Activated T-cell treated with anti-CD3 and anti-CD28 coated beads for 1 hour (primary cell): ENCODE results near the gene LMNB1.
"Not testable (repeated sequence)": the region's sequence is repeated elsewhere in the genome, so short reads cannot be mapped to it uniquely, and the experiment has no call there.

Experiments used
- DNase-seq: peaks from one replicate; pipeline ENCODE4 v3.0.0-alpha.2; 2020; ENCODE audit warnings: low read depth

LMNB1 gene

DNA sequence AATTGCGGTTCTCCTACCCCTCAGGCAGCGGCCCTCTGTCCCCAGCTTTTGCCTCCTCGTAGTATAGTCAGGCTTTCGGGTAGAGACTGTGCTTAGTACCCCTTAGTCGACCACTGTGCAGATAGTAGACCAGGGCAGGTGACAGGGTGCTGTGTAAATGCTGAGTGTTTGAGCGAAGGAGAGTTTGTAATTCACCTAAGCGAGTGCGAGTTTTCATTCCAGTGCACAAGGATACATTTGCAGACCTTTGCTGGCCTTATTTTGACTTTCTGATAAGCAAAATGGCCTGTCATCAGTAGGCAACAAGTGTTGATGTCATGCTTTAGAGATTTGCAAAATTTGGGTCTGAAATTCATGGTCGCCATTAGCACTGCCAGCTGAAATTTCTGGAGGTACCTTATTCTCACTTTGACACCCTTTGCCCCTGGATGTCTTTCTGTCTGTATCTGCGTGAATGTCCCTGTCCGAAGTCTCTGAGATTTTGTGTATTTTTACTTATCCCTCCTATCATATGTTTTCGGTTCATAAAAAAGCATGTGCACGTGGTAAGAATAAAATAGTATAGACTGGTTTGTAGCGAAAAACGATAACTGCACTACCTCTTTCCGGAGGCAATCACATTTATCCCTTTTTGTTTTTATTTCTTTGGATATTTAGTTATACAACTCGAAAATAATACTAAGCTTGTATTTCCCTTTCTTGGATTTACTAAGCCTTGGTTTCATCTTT, 1.9 kb downstream of the LMNB1 start:
- no peak for DNase-seq

DNA sequence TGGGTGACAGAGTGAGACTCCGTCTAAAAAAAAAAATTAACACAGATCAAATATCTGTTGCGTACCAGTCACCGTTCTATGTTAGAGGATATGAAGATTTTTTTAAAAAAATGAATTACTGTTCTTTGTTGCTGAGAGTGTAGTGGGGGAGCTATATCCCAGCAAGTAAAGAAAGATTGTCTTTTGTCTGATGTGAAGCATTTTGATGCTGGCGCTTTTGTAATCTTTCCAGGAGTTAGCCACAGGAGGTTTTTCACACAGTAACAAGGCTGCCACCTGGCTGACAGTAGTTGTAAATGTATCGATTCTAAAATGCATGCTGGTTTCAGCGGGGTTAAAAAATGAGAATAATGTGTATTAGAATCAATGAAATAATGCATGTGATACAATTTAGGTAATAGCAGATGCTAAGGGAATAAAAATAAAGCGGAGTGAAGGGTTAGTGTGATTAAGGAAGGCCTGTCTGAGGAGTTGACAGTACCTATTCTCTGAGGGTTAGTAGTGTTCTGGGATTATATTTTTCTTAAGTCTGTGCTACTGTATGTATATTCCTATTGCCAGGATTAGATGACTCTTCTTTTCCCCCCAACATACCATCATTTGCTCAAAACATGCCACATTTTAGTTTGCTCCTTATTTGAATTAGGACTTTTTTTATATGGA, 3.4 kb downstream of the LMNB1 start:
- peak; percentile 26 for DNase-seq

DNA sequence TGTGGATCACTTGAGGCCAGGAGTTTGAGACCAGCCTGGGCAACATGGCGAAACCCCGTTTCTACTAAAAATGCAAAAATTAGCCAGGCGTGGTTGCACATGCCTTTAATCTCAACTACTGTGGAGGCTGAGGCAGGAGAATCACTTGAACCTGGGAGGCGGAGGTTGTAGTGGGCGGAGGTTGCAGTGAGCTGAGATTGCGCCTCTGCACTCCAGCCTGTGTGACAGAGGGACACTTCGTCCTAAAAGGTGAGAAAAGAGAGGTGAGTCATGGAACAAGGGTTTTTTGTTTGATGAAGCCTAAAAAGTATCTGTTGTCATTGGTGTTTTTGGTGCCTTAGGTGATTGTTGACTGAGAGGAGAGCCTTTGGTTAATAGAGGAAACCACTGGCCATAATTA, 11.5 kb downstream of the LMNB1 start:
- not testable (repeated sequence) for DNase-seq

DNA sequence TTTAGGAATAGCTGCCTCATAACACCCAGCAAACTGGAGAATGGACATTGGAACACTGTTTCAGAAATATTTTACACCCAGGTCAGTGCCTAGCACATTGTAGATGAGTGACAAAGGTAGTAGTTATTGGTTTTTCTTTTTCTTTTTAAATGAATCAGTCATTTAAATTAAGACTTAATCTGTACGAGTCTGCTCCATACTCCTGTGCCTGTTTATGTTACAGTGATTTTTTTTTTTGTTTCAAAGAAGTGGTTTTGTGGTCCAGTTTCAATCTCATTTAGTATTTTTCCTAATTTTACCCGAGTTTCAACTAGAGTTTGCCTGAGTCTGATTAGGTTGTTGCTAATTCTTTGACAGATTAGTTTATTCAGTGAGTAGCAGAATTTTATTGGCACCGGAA, 16.2 kb downstream of the LMNB1 start:
- DNase-seq: no peak

DNA sequence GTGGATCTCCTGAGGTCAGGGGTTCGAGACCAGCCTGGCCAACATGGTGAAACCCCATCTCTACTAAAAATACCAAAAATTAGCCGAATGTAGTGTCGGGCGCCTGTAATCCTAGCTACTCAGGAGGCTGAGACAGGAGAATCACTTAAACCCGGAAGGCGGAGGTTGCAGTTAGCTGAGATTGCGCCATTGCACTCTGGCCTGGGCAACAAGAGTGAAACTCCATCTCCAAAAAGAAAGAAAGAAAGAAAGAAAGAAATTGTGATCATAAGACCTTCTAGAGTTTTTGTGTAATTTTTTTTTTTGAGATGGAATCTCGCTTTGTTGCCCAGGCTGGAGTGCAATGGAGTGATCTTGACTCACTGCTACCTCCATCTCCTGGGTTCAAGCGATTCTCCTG, 16.7 kb downstream of the LMNB1 start:
- DNase-seq: not testable (repeated sequence)

DNA sequence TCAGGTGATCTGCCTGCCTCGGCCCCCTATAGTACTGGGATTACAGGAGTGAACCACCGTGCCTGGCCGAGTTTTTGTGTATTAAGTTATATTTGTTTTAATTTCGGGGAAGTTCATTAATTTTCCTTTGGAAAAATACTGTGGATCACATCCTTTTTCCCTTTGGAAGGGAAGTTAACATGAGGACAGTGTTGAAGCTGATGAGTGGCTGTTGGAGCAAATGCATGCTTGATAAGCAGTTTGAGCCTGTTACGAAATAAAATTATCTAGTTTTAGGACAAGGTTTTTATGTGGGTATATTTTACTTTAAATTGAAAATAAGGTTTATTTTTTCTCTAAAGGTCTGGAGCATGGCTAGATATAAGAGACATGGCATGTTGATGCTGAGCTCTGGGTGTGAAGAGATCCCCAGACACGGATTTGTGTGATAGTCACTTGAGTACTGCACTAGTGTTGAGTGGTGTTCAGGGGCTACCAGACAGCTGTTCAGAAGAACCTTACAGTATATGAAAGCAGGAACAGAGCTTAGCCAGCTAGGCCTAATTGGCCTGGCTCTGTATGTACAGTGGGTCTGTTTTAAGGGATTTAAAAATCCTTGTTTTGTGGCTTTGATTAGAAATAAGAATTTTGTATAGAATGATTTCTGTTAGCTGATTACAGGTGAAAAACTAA, 17.4 kb downstream of the LMNB1 start:
- DNase-seq: no peak

DNA sequence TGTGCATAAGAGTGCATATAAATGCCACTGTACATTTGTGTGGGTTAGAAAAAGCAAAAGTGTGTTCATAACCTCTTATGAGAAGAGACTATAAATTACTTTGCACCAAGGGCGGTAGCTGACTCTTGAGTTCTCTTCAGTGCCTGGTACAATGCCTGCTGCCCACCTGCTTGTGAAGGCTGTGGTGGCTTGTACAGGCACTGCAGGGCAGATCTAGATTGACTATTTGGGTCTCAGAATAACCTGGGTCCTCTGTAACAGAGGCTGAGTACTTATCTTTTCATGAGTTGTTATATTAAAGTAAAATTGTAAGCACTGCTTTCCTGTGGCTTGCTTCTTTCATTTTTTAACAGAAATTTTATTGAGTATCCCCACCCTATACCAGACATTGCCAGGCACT, 22.8 kb downstream of the LMNB1 start:
- no peak for DNase-seq

DNA sequence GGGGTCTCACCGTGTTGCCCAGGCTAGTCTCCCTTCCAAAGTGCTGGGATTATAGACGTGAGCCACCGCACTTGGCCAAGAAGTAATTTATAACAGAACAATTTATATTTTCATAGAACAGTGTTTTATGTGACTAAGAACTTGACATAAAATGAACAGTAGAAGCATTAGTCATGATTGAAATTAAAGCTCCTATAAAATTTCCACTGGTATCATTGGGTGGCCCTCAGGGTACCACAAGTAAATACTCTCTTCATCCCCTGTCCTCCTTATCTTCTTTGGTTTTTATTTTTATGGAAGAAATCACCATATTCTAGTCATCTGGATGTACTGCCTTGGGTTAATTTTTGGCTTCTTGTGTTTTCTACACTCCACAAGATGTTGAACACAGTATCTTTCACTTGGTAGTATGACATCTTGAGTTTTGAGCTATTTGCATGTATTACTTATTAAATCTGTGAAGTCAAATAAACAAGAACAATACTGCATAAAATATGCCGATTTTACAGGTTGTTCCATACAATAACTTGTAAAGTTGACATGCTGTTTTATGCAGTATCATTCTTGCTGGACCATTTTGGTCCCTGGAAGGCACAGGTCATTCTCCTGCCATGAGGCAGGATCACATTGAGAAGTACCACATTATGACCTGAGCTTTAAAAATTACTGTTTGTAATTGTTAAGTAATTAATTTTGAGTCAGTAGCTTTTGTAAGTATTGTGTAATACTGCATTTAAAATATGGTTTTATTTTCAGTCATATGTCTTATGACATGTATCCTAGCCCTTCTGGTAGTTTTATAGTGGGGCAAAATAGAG, 24.4 kb downstream of the LMNB1 start:
- no peak for DNase-seq

DNA sequence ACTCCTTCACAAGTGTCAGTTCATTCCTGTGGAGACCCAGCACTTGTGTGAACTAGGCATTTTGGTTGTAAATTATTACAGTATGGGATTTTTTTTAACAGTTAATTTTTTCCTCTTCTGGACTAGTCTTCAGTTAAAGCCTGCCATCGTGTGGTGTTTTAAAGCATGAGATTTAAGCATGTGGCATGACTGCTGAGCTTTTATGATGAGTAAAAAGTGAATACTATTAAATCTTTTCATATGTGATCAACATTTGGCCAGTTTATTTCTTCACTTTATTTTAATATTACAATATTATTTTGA, 25.0 kb downstream of the LMNB1 start:
- DNase-seq: no peak

DNA sequence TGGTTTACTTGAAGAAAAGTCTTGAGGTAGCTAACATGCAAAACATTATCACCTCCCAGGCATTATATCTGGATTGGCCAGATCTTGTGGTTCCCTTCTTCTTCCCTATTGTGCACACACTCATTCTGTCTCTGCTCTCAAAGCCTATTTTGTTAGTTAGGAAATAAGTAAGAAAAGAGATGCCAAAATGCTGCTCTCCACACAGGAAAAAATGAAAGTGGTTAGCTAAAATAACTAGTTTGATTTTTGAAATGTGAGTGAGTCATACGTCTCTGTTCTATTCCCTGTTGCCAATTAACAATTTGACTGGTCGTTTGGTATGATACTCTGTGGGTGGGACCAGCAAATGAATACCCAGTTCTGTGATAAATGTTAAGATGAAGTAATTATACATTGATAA, 28.1 kb downstream of the LMNB1 start:
- no peak for DNase-seq

DNA sequence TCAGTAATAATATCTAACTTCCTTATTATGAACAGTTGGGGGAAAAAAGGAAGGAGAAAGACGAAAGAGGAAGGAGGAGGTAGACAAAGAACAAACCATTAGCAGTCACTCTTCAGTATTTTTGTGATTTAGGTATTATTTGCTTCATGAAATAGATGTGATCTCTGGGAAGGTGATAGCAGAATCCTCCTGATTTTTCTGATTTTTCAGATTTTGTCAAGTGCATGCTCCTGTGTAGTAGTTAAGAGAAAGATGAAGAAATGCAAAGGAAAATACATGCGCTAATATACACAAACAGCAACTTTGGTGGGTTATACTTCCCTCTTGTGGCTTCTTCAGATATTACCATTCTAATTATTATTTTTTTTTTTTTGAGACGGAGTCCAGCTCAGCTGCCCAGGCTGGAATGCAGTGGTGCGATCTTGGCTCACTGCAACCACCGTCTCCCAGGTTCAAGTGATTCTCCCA, 31.6 kb downstream of the LMNB1 start:
- DNase-seq: no peak

DNA sequence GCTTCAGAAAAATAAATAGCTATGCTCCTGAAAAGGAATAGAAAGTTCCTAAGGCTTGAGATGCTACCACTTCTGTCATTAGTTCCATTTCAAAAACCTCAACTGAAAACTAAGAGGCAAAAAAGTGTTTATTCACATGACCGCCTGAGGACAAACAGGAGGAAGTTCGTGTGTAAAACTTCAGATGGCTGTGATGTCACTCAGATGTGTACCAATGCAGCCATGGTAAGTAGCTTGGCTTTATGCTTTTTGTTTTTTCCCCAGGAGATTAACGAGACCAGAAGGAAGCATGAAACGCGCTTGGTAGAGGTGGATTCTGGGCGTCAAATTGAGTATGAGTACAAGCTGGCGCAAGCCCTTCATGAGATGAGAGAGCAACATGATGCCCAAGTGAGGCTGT, 33.0 kb downstream of the LMNB1 start:
- no peak for DNase-seq

DNA sequence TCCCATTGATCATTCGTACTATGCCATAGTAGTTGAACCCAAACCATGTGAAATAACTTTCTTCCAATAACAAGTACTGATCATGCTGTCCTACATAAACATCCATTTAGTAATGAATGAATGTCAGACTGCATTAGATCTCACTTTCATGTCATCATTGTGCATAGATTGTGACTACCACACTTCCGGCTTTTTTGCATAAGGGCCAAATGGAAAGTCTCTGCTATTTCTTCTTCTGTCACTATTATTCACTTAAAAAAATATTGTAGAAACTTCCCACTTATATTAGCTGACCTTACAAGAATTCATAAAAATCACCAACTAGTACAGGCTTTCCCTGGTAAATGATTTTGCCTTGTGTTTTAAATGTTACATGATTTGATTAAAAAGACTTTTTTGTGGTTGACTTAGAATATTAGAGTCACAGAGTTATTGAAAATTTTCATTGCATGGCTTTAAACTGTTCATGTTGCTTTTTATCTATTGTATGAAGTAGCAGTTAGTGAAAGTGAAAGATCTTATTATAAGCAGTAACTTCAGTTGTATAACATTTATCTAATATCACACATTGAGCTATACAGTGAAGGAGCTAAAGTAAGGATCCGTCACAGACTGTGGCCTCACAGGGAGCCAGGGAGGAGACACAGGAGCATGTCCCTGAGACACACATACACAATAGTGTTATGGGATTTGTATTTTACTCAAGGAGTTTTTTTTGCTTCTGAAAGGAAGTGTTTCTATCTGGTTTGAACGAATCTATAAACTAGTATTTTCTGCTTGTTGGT, 33.9 kb downstream of the LMNB1 start:
- no peak for DNase-seq

DNA sequence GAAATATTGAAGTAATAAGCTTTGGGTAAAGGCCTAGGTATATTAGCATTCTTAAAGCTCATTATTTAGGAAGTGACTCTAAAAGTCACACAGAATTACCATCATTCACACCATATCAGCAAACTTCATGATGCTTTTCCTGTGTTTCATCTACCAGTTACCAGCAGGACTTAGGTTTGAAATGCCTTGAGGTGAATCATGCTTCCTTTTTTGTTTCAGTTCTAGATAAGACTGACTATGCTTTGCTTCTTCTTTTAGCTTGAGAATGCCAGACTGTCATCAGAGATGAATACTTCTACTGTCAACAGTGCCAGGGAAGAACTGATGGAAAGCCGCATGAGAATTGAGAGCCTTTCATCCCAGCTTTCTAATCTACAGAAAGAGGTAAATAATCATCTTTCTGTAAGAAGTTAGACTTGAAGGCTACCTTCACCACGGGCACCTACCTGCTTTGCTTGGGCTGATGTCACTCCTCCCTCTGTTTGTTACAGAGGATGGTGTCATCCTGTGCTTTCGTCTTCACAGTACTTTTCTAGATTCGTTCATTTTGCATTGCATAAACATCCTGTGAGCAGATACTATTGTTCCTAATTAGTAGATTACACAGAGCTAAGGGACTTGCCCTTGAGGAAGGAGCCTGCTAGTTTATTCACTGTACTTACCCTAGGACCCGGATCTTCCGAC, 34.7 kb downstream of the LMNB1 start:
- DNase-seq: no peak

DNA sequence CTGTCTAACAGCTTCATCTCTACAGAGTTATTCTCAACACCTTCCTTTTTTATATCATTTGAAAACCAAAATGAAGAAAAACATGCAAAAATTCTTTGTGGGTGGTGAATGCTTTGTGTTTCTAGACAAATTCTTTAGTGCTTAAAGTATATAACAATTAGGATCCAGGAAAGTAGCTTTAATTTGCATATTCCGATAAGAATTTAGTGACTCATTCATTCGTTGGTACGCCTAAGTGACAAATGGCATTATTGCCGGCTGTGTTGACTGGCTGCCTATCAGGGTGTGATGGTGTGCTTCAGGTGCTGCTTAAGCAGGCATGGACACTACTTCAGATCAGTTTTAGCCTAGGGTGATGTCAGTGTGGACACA, 35.2 kb downstream of the LMNB1 start:
- no peak for DNase-seq

DNA sequence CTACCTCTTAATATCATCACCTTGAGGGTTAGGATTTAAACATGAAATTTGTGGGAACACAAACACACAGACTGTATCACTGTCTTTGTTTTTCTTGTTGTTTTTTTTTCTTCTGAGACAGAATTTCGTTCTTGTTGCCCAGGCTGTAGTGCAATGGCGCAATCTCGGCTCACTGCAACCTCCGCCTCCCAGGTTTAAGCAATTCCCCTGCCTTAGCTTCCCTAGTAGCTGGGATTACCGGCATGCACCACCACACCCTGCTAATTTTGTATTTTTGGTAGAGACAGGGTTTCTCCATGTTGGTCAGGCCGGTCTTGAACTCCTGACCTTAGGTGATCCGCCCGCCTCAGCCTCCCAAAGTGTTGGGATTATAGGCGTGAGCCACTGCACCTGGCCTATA, 36.9 kb downstream of the LMNB1 start:
- DNase-seq: not testable (repeated sequence)

DNA sequence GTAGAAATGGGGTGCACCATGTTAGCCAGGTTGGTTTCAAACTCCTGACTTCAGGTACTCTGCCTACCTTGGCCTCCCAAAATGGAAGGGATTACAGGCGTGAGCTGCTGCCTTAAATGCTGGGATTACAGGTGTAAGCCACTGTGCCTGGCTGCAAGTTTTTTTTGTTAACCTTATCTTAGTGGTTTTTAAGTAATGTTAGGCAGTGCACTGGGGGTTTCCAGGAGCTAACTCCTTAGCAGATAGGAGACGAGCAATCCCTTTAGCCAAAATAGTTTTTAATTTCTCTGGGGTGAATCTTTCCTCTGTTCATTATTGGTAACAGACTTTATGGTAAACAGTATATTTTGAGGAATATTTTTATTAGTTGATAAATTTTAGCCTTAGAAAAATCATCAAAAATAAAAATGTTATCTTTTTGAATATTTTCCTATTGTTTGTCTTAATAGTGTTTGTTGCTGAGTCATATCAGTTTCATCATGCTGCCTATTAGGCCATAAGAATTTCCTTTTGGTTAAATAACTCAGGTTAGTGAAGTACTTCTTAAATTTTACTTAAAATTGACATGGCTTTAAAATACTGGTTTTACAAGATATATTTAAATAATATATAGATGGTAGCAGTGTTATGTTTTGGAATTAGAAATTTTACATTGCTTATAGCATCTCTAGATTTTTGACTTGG, 37.9 kb downstream of the LMNB1 start:
- DNase-seq: no peak

DNA sequence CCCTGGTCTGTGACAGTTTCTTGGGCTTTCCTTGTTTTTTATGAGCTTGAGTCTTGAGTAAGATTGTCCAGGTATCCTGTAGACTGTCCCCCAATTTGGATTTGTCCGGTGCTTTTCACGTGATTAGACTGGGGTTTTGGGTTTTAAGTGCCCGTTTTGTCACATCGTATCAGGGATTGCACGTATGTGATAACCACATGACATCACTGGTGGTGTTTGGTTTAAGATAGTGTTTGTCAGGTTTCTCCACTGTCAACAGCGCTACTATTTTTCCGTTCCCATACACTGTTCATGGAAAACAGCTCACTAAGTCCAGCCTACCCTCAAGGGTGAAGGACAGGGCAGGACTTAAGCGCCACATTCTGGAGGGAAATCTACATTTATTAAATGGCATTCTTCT, 39.7 kb downstream of the LMNB1 start:
- no peak for DNase-seq

DNA sequence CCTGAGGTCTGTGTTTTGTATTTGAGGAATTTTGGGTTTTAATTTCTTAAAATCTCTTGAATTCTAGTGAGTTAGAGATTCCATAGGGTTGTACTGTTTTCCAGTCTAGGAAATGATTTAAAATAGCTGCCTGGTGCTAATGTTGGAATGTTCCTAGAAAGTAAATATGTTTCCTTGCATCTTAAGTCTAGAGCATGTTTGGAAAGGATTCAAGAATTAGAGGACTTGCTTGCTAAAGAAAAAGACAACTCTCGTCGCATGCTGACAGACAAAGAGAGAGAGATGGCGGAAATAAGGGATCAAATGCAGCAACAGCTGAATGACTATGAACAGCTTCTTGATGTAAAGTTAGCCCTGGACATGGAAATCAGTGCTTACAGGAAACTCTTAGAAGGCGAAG, 41.8 kb downstream of the LMNB1 start:
- DNase-seq: no peak

DNA sequence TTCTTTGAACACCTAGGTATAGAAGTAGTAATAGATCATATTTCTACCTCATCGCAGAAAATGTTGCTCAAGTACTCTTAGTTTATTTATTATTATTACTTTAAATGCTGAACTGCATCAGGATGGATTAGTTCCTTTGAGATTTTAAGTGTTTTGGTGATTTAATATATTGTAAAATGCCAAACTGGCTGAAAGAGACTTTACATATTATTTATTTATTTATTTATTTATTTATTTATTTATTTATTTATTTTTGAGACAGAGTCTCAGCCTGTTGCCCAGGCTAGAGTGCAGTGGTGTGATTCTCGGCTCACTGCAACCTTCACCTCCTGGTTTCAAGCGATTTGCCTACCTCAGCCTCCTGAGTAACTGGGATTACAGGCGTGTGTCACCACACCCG, 42.3 kb downstream of the LMNB1 start:
- DNase-seq: no peak
